ENCODE measurements around the gene OR6B3.

GRCh38 chr2:239997686-239998409 is 55.5 kb downstream of the OR6B3 start:
- TF ChIP-seq CTCF (IDR thresholded peaks at IDR 0.05): no peak
- TF ChIP-seq POLR2AphosphoS5 (IDR thresholded peaks at IDR 0.05): no peak
